ENCODE data around the gene BTN1A1.

- TF ChIP-seq CTCF (IDR thresholded peaks at IDR 0.05): no peak
- no peak for TF ChIP-seq ZFX (IDR thresholded peaks at IDR 0.05; ENCODE audit: borderline replicate concordance)
Measured at GRCh38 chr6:26556263-26557070, 56.4 kb downstream of the BTN1A1 start.

Data from 22Rv1 (cell line).